HG03135 (cell line): ENCODE results near the gene GRM7.

Experiments
- ATAC-seq: cut with Tn5 transposase; IDR thresholded peaks from one replicate; pipeline ENCODE4 v1.9.1; 2021; ENCODE audit warnings: mild to moderate bottlenecking, moderate library complexity; ENCODE audit not compliant: unreplicated experiment

Gene GRM7

GRCh38 chr3:6965881-6966280 is 105.0 kb downstream of the GRM7 start:
- no peak for ATAC-seq

- no peak for ATAC-seq
These were observed 111.0 kb downstream of the GRM7 start for GRCh38 chr3:6971933-6972332.

GRCh38 chr3:6985848-6986247 is 124.9 kb downstream of the GRM7 start:
- no peak for ATAC-seq

- no peak for ATAC-seq
These were observed 128.8 kb downstream of the GRM7 start for GRCh38 chr3:6989608-6990291.

- ATAC-seq, result no peak
These were observed 133.3 kb downstream of the GRM7 start for GRCh38 chr3:6994081-6994668.

- no peak for ATAC-seq
These were observed 139.6 kb downstream of the GRM7 start for GRCh38 chr3:7000501-7000900.

GRCh38 chr3:7001370-7001769 is 140.5 kb downstream of the GRM7 start:
- no peak for ATAC-seq

- no peak for ATAC-seq
These were observed 154.9 kb downstream of the GRM7 start for GRCh38 chr3:7015683-7016440.

- no peak for ATAC-seq
These were observed 164.8 kb downstream of the GRM7 start for GRCh38 chr3:7025581-7026300.

GRCh38 chr3:7029562-7029961 is 168.6 kb downstream of the GRM7 start:
- no peak for ATAC-seq

- no peak for ATAC-seq
These were observed 177.5 kb downstream of the GRM7 start for GRCh38 chr3:7038394-7038793.

- no peak for ATAC-seq
These were observed 201.8 kb downstream of the GRM7 start for GRCh38 chr3:7062714-7063113.

GRCh38 chr3:7070461-7070860 is 209.5 kb downstream of the GRM7 start:
- ATAC-seq, result no peak

- ATAC-seq, result no peak
These were observed 213.3 kb downstream of the GRM7 start for GRCh38 chr3:7074217-7074616.

- no peak for ATAC-seq
These were observed 214.2 kb downstream of the GRM7 start for GRCh38 chr3:7075117-7075516.

GRCh38 chr3:7075901-7076300 is 215.0 kb downstream of the GRM7 start:
- no peak for ATAC-seq

- no peak for ATAC-seq
These were observed 221.3 kb downstream of the GRM7 start for GRCh38 chr3:7082244-7082643.

GRCh38 chr3:7086417-7086816 is 225.5 kb downstream of the GRM7 start:
- no peak for ATAC-seq

- ATAC-seq, result no peak
These were observed 234.2 kb downstream of the GRM7 start for GRCh38 chr3:7095116-7095515.

GRCh38 chr3:7100136-7100535 is 239.2 kb downstream of the GRM7 start:
- no peak for ATAC-seq

- ATAC-seq, result no peak
These were observed 245.7 kb downstream of the GRM7 start for GRCh38 chr3:7106635-7107034.
